ENCODE data around the gene HAPLN3. TPM values are rescaled to one million over a fixed set of nuclear protein-coding genes. Genes with fewer than 3 reads are reported as not detected.

HAPLN3 gene
- total and polyA plus RNA-seq, 9 donors = 2.7 to 10.0 (median 3.9) TPM

GRCh38 chr15:88877415-88877814 is 17.9 kb downstream of the HAPLN3 start:
- no peak overlapping the region for H3K4me3 ChIP-seq

GRCh38 chr15:88876573-88876972 is 18.8 kb downstream of the HAPLN3 start:
- no peaks in the 10 kb centered on the region for H3K9me3 ChIP-seq
- H3K36me3 ChIP-seq = no peaks in the 10 kb centered on the region
- no peak for TF ChIP-seq POLR2A (IDR thresholded peaks at IDR 0.05)
- TF ChIP-seq CTCF (IDR thresholded peaks at IDR 0.05) = no peak
- no peak for TF ChIP-seq EP300 (IDR thresholded peaks at IDR 0.05)
- H3K27me3 ChIP-seq = no peaks in the 10 kb centered on the region
- no peak overlapping the region for H3K27ac ChIP-seq
- H3K4me3 ChIP-seq = no peak overlapping the region
- H3K4me1 ChIP-seq (ENCODE audit: insufficient read depth) = no peaks in the 10 kb centered on the region
- 83 to 86% (median 84%) methylated on average over 10 of the region's 10 CpGs for WGBS, 3 donors
- no peak for DNase-seq
- intact Hi-C loops (cut with DNase I) = no loop called here

More at GRCh38 chr15:88877415-88877814, 17.9 kb downstream of the HAPLN3 start:
- WGBS, 3 donors = 87 to 95% (median 92%) methylated on average over 11 of the region's 11 CpGs
- Histone ChIP-seq H3K9me3 (no peaks in the 10 kb centered on the region), H3K27me3 (no peaks in the 10 kb centered on the region), H3K4me1 (ENCODE audit: insufficient read depth) (no peaks in the 10 kb centered on the region), H3K27ac (no peak overlapping the region), H3K36me3 (no peaks in the 10 kb centered on the region)
- intact Hi-C loops (cut with DNase I) = no loop called here
- no peak for DNase-seq
- no peak for TF ChIP-seq CTCF (IDR thresholded peaks at IDR 0.05)
- TF ChIP-seq POLR2A (IDR thresholded peaks at IDR 0.05) = no peak
- no peak for TF ChIP-seq EP300 (IDR thresholded peaks at IDR 0.05)

- no peaks in the 10 kb centered on the region for H3K27me3 ChIP-seq
- whole genome bisulfite sequencing, 3 donors = 5 to 20% (median 5%) methylated on average over 6 of the region's 6 CpGs
- H3K4me1 ChIP-seq (ENCODE audit: insufficient read depth) = no peaks in the 10 kb centered on the region
- H3K36me3 ChIP-seq = no peaks in the 10 kb centered on the region
- TF ChIP-seq EP300 (IDR thresholded peaks at IDR 0.05) = no peak
- TF ChIP-seq POLR2A (IDR thresholded peaks at IDR 0.05) = no peak
- TF ChIP-seq CTCF (IDR thresholded peaks at IDR 0.05) = no peak
- DNase-seq = no peak
- intact Hi-C loops (cut with DNase I) = no loop called here
- H3K9me3 ChIP-seq = no peaks in the 10 kb centered on the region
- H3K27ac ChIP-seq = no peak overlapping the region
- H3K4me3 ChIP-seq = no peak overlapping the region
Observed at GRCh38 chr15:88874684-88875083, 20.7 kb downstream of the HAPLN3 start.

- Histone ChIP-seq H3K9me3 (no peaks in the 10 kb centered on the region), H3K36me3 (no peaks in the 10 kb centered on the region), H3K27ac (no peak overlapping the region), H3K4me1 (ENCODE audit: insufficient read depth) (no peaks in the 10 kb centered on the region), H3K4me3 (no peak overlapping the region), H3K27me3 (no peaks in the 10 kb centered on the region)
- WGBS, 3 donors = 38 to 65% (median 40%) methylated on average over 15 of the region's 15 CpGs
- intact Hi-C loops (cut with DNase I) = no loop called here
- no peak for DNase-seq
- TF ChIP-seq EP300 (IDR thresholded peaks at IDR 0.05) (no peak), POLR2A (IDR thresholded peaks at IDR 0.05) (no peak), CTCF (IDR thresholded peaks at IDR 0.05) (no peak)
Observed at GRCh38 chr15:88874275-88874674, 21.1 kb downstream of the HAPLN3 start.

Data from ovary (tissue), 9 donors.